Inflammatory macrophage treated with lipopolysaccharide for 4 hours (primary cell): ENCODE results near the gene ZNF790.

Experiments used
- DNase-seq: peaks from one replicate; pipeline ENCODE4 v3.0.0-alpha.2; 2020

The ZNF790 gene

GRCh38 chr19:36771261-36772231 lies 66.6 kb downstream of the ZNF790 start:
- DNase-seq: peak; percentile 57
